OCI-LY7 (cell line): ENCODE results near the gene ANKS6. TPM values are rescaled to one million over a fixed set of nuclear protein-coding genes. Genes with fewer than 3 reads are reported as not detected.

Source experiments
- BruUV-seq: library from RNA; stranded (reverse); fragments of 400-500 nt; replicated peaks from 2 replicates; lab custom pipeline; 2021; lab: Mats Ljungman, UMichigan
- CTCF ChIA-PET: fragments of 300-600 bp; sonication (Branson Sonifier 250); formaldehyde crosslinking; loops from one replicate; lab custom pipeline; 2022; ENCODE audit warnings: antibody characterized with exemption; ENCODE audit not compliant: unreplicated experiment; lab: Charles Lee
- POLR2A ChIA-PET: fragments of 300-600 bp; sonication (Branson Sonifier 250); formaldehyde crosslinking; loops from one replicate; lab custom pipeline; 2022; ENCODE audit warnings: antibody characterized with exemption; lab: Charles Lee
- DNase-seq: peaks from one replicate; pipeline ENCODE4 v3.0.0-alpha.2; 2015; ENCODE audit warnings: low spot score
- H2AFZ ChIP-seq: fragments of 200-600 bp; sonication (generic), shearing (Covaris generic); 2 replicates; pipeline ENCODE4 v1.6.1; 2014; ENCODE audit warnings: mild to moderate bottlenecking, antibody characterized with exemption, low read length, moderate library complexity
- H3K27ac ChIP-seq: fragments of 200-600 bp; sonication (generic); 2 replicates; pipeline ENCODE4 v1.5.1; 2014; ENCODE audit warnings: mixed run types, low read depth, mild to moderate bottlenecking, moderate library complexity, low read length, inconsistent platforms; ENCODE audit not compliant: poor library complexity, severe bottlenecking
- H3K36me3 ChIP-seq: fragments of 200-600 bp; sonication (generic); 2 replicates; pipeline ENCODE4 v1.6.1; 2014; ENCODE audit warnings: mild to moderate bottlenecking, antibody characterized with exemption, low read length, moderate library complexity, mixed read lengths; ENCODE audit not compliant: insufficient read depth
- H3K4me1 ChIP-seq: fragments of 200-600 bp; sonication (generic); 2 replicates; pipeline ENCODE4 v1.5.1; 2014; ENCODE audit warnings: mild to moderate bottlenecking, low read length; ENCODE audit not compliant: insufficient read depth, poor library complexity, severe bottlenecking
- H3K4me2 ChIP-seq: fragments of 200-600 bp; sonication (generic); 2 replicates; pipeline ENCODE4 v1.6.1; 2014; ENCODE audit warnings: mild to moderate bottlenecking, low read length
- H3K4me3 ChIP-seq: fragments of 200-600 bp; sonication (generic); 2 replicates; pipeline ENCODE4 v1.5.1; 2014; ENCODE audit warnings: mild to moderate bottlenecking, low read depth, low read length; ENCODE audit not compliant: poor library complexity, severe bottlenecking
- H3K79me2 ChIP-seq: fragments of 200-600 bp; sonication (generic); 2 replicates; pipeline ENCODE4 v1.6.1; 2016; ENCODE audit warnings: low read depth, mild to moderate bottlenecking, low read length, moderate library complexity, mixed read lengths; ENCODE audit not compliant: insufficient read depth
- H3K9me2 ChIP-seq: fragments of 200-600 bp; sonication (generic); 2 replicates; pipeline ENCODE4 v1.6.1; 2016; ENCODE audit warnings: mild to moderate bottlenecking, low read length, mixed read lengths; ENCODE audit not compliant: insufficient read depth
- H3K9me3 ChIP-seq: fragments of 200-600 bp; sonication (generic); 2 replicates; pipeline ENCODE4 v1.6.1; 2014; ENCODE audit warnings: mild to moderate bottlenecking, mixed run types, low read length, mixed read lengths
- H4K20me1 ChIP-seq: fragments of 200-600 bp; sonication (generic); 2 replicates; pipeline ENCODE4 v1.6.1; 2014; ENCODE audit warnings: mild to moderate bottlenecking, antibody characterized with exemption, low read length, moderate library complexity, mixed read lengths; ENCODE audit not compliant: insufficient read depth
- EZH2phosphoT487 ChIP-seq: fragments of 200-600 bp; sonication (generic); IDR thresholded peaks from 2 replicates; pipeline ENCODE4 v1.6.1; 2018; ENCODE audit warnings: low read depth, borderline replicate concordance, mild to moderate bottlenecking, mixed run types, antibody characterized with exemption, low read length, moderate library complexity, mixed read lengths
- intact Hi-C: fragments of 100-400 bp; cut with micrococcal nuclease; formaldehyde crosslinking; loops from one replicate; pipeline ENCODE4 v1.10.0; 2022; ENCODE audit not compliant: unreplicated experiment
- total RNA-seq, 2 experiments: library from RNA; depleted of rRNA in 1 of 2; stranded (reverse); fragments of >200 nt in 1 of 2; shearing (Covaris generic) in 1 of 2; gene quantifications; 2 replicates each; pipeline ENCODE4 v1.2.3, GENCODE V29; 2014 to 2022
- TF ChIP-seq, protein P1 (sequence below): fragments of 200-600 bp; sonication (generic); conservative IDR thresholded peaks from 2 replicates; pipeline ENCODE4 v1.5.1; 2014; ENCODE audit warnings: mild to moderate bottlenecking, antibody characterized with exemption, low read length, moderate library complexity, mixed read lengths

ANKS6 gene
- total RNA-seq, 2 experiments from 2014 or later: 22.2 to 28.5 TPM

DNA sequence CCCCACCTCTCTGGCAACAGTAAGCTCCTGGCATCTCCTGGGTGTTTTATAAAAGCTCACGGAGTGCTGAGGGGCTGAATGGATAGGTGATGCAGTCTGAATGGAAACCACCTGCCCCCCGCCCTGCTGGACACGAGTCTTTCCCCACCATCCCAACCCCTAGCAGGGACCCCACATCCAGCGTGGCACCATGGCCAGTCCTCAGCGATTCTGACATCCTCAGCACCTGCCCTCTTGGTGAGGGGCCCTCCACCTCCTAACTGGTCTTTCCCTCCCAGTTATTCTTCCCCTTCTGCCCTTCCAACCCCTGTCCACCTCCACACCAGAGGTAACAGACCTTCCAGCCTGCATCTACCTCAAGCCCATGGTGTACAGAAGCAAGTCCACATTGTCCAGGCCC, 48.9 kb downstream of the ANKS6 start:
- H4K20me1 ChIP-seq: no peaks in the 10 kb centered on the region
- ChIA-PET CTCF (no interaction called here), POLR2A (no interaction called here)
- no peaks in the 10 kb centered on the region for H3K9me2 ChIP-seq
- H3K4me1 ChIP-seq: no peaks in the 10 kb centered on the region
- BruUV-seq: no TSS peak
- no peak overlapping the region for H3K27ac ChIP-seq
- H3K4me2 ChIP-seq: no peak overlapping the region
- no peaks in the 10 kb centered on the region for H3K79me2 ChIP-seq
- H3K9me3 ChIP-seq: no peaks in the 10 kb centered on the region
- intact Hi-C loops: no loop called here
- no peak for TF ChIP-seq EZH2phosphoT487
- TF ChIP-seq, protein P1, sequence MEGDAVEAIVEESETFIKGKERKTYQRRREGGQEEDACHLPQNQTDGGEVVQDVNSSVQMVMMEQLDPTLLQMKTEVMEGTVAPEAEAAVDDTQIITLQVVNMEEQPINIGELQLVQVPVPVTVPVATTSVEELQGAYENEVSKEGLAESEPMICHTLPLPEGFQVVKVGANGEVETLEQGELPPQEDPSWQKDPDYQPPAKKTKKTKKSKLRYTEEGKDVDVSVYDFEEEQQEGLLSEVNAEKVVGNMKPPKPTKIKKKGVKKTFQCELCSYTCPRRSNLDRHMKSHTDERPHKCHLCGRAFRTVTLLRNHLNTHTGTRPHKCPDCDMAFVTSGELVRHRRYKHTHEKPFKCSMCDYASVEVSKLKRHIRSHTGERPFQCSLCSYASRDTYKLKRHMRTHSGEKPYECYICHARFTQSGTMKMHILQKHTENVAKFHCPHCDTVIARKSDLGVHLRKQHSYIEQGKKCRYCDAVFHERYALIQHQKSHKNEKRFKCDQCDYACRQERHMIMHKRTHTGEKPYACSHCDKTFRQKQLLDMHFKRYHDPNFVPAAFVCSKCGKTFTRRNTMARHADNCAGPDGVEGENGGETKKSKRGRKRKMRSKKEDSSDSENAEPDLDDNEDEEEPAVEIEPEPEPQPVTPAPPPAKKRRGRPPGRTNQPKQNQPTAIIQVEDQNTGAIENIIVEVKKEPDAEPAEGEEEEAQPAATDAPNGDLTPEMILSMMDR: no peak
- H3K36me3 ChIP-seq: no peaks in the 10 kb centered on the region
- DNase-seq: no peak
- H2AFZ ChIP-seq: no peak overlapping the region
- H3K4me3 ChIP-seq: no peak overlapping the region

- Histone ChIP-seq H3K4me1 (no peaks in the 10 kb centered on the region), H3K9me2 (no peaks in the 10 kb centered on the region), H3K4me2 (no peak overlapping the region), H3K9me3 (no peaks in the 10 kb centered on the region), H3K79me2 (no peaks in the 10 kb centered on the region), H2AFZ (no peak overlapping the region), H4K20me1 (no peaks in the 10 kb centered on the region), H3K36me3 (no peaks in the 10 kb centered on the region), H3K4me3 (no peak overlapping the region), H3K27ac (no peak overlapping the region)
- CTCF ChIA-PET: no interaction called here
- BruUV-seq: no TSS peak
- TF ChIP-seq, protein P1: no peak
- no peak for TF ChIP-seq EZH2phosphoT487
- intact Hi-C loops: no loop called here
- POLR2A ChIA-PET: interaction anchor here (0.6 to 1.0 kb wide), 2 partner anchors 63 to 399 kb away, joined by 3 read pairs; no protein-coding TSS in a partner anchor
- no peak for DNase-seq
Measured at GRCh38 chr9:98745470-98745869, 50.9 kb downstream of the ANKS6 start.

- Histone ChIP-seq H3K4me1 (no peaks in the 10 kb centered on the region), H3K4me3 (no peak overlapping the region), H4K20me1 (no peaks in the 10 kb centered on the region), H3K9me2 (no peaks in the 10 kb centered on the region), H3K4me2 (no peak overlapping the region), H2AFZ (no peak overlapping the region), H3K9me3 (no peaks in the 10 kb centered on the region), H3K79me2 (no peaks in the 10 kb centered on the region), H3K36me3 (no peaks in the 10 kb centered on the region), H3K27ac (no peak overlapping the region)
- intact Hi-C loops: no loop called here
- ChIA-PET POLR2A (no interaction called here), CTCF (no interaction called here)
- TF ChIP-seq EZH2phosphoT487: no peak
- TF ChIP-seq, protein P1: no peak
- no TSS peak for BruUV-seq
- no peak for DNase-seq
Measured at GRCh38 chr9:98743818-98744611, 52.3 kb downstream of the ANKS6 start.
